Choroid plexus epithelial cell (primary cell): ENCODE results near the gene LAMA4.
A peak's percentile ranks its signal among the peaks of the same experiment; 100 is the strongest.

Experiments used
- DNase-seq: peaks from one replicate; pipeline ENCODE4 v3.0.0-alpha.2; 2010; ENCODE audit warnings: low read depth
- H3K4me3 ChIP-seq: 2 replicates; pipeline ENCODE4 v1.5.1; 2011; ENCODE audit warnings: low read depth, mild to moderate bottlenecking, control low read depth, low read length, moderate library complexity
- CTCF ChIP-seq: conservative IDR thresholded peaks from 2 replicates; pipeline ENCODE4 v1.5.1; 2011; ENCODE audit warnings: low read depth, mild to moderate bottlenecking, control low read depth, inconsistent platforms, low read length, moderate library complexity

The LAMA4 gene

GRCh38 chr6:112274774-112275173 lies 20.4 kb upstream of the LAMA4 start:
- no peak for DNase-seq
- H3K4me3 ChIP-seq = no peak overlapping the region
- TF ChIP-seq CTCF = no peak

GRCh38 chr6:112272799-112273198 lies 18.4 kb upstream of the LAMA4 start:
- no peak for DNase-seq
- no peak overlapping the region for H3K4me3 ChIP-seq
- TF ChIP-seq CTCF = no peak

- DNase-seq = no peak
- no peak for TF ChIP-seq CTCF
- H3K4me3 ChIP-seq = no peak overlapping the region
Measured at GRCh38 chr6:112270756-112271155, 16.4 kb upstream of the LAMA4 start.

GRCh38 chr6:112269979-112270566 lies 15.7 kb upstream of the LAMA4 start:
- no peak overlapping the region for H3K4me3 ChIP-seq
- no peak for DNase-seq
- no peak for TF ChIP-seq CTCF

- peak; percentile 62 for DNase-seq
- H3K4me3 ChIP-seq = no peak overlapping the region
- peak; percentile 64 for TF ChIP-seq CTCF
Measured at GRCh38 chr6:112269114-112269513, 14.7 kb upstream of the LAMA4 start.

GRCh38 chr6:112268654-112269053 lies 14.3 kb upstream of the LAMA4 start:
- DNase-seq = no peak
- TF ChIP-seq CTCF = no peak
- H3K4me3 ChIP-seq = no peak overlapping the region

GRCh38 chr6:112268019-112268418 lies 13.7 kb upstream of the LAMA4 start:
- H3K4me3 ChIP-seq = no peak overlapping the region
- no peak for TF ChIP-seq CTCF

More at GRCh38 chr6:112268019-112268418, 13.7 kb upstream of the LAMA4 start:
- no peak for DNase-seq
